IPS DF 4.7 (cell line): ENCODE measurements around the gene KMT5C.

Experiments used
- DNase-seq: peaks from one replicate; pipeline ENCODE4 v3.0.0-alpha.2; 2013; ENCODE audit warnings: low spot score; ENCODE audit errors: extremely low read depth

KMT5C gene

DNA sequence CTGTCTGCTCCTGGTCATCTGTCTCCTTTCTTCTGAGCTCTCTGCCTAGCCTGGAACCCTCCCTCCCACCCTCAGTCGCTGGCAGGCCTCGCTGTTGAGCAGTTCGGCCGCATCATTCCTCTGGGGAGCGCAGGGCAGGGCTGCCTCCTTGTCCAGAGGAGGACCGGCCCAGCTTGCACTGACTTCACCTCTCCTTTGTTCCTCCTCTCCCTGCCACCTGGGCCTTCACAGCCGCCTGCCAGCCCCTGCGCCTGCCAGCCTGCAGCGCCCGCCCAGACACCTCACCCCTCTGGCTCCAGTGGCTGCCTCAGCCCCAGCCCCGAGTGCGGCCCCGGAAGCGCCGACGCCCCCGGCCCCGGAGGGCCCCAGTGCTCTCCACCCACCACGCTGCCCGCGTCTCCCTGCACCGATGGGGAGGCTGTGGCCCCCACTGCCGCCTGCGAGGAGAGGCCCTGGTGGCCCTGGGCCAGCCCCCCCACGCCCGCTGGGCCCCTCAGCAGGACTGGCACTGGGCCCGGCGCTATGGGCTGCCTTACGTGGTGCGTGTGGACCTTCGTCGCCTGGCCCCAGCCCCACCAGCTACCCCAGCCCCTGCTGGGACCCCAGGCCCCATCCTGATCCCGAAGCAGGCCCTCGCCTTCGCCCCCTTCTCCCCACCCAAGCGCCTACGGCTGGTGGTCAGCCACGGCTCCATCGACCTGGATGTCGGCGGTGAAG lies 7.2 kb downstream of the KMT5C start:
- DNase-seq = no peak

GRCh38 chr19:55347442-55348009 lies 7.8 kb downstream of the KMT5C start:
- DNase-seq = no peak

DNA sequence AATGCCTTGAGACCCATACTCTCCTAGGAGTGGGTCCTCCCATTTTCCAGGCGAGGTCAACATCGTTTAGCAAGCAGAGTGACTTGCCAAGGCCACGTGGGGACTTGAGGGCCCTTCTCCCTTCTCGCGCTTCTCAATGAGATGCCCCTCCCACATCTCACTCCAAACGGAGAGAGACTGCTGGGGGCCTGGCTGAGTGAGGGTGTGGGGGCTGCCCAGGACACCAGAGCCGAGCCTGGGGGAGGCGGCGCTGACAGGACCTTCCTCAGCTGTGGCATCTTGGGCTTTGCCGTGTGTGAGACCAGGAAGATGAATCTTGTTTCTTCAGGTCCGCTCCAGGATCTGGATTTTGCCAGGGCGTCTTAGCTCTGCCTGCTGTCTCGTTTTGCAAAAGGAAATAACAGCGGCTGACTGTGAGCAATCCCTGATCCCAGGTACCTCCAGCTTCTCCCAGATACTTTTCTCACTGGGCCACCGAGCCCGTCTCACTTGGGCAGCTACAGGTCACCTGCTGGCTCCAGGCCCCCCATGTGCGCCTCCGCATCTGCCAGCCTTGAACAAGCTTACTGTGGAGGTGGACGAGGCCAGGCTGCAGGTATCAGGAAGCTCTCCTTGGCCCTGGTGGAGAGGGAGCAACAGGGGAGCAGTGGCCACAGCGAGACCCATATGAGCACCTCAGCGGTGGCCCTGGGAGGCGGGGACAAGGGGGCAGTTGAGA lies 8.8 kb downstream of the KMT5C start:
- DNase-seq = no peak

GRCh38 chr19:55350620-55351315 lies 11.1 kb downstream of the KMT5C start:
- no peak for DNase-seq

DNA sequence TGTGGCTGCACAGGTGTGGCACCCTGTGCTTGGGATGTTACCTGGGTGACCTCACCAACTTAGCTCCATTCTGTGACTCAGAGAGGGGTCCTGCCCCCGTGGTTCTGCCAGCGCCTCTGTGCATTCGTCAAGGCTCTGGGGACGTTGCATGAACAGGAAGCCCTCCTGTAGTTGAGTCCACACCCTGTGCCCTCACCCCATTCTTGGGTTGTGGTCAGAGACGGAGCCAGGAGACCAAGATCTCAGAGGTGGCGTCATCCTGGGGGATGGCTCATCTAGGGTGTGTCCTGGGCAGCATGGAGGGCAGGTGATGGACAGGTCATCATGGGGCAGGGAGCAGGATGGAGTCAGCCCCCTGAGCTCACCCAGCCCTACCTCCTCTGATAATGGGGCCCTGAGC lies 12.4 kb downstream of the KMT5C start:
- no peak for DNase-seq

GRCh38 chr19:55352549-55353145 lies 13.0 kb downstream of the KMT5C start:
- DNase-seq = no peak

DNA sequence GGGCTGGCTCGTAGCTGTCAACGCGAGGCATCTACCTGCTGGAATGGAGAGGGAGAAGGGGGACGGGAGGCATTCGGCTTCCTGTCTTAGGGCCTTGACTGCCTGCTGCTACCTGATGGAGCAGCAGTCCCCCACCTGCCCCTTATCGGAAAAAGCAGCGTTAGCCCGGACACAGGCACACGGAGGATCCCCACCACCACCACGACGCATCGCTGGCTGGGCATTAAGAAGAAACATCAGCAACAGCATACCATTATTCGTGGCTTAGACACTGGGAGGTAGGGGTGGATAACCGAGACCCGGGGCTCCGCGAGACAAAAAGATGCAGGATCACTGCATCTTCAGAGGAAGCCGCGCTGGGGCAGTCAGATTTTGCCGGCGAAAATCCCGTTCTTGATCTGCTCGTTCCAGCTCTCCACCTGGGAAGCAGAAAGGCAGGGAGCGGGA lies 13.7 kb downstream of the KMT5C start:
- no peak for DNase-seq

- DNase-seq = no peak
These were observed 14.4 kb downstream of the KMT5C start for GRCh38 chr19:55353803-55354697.

DNA sequence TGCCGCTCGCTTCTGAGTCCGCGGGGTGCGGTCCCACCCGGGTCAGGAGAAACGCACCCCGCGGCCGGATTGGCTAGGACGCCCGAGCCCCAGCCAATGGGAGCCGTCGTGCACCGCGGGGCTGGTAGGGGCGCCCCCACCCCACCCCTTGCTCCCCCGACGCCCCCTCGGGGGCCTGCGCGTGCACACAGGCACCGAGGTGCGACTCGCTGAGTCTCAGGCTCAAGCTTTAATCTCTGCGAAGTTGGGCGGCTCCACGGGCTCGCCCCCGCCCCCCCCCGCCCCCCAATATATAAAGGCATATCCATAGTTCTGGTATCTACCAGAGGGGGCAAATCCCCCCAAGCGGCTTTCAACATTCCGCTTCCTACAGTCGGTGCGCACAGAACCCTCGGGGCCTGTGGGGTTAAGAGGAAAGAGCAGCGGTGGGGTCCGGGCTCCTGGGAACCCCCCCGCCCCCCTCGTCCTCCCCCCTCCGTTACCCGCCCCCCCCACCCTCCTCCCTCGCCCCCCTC lies 15.1 kb downstream of the KMT5C start, which contains the start of gene COX6B2:
Gene COX6B2 (minus strand): TSS at position 22 of the 515 bp plus-strand sequence. CDS start 198 bp downstream, outside the sequence.
- no peak for DNase-seq

DNA sequence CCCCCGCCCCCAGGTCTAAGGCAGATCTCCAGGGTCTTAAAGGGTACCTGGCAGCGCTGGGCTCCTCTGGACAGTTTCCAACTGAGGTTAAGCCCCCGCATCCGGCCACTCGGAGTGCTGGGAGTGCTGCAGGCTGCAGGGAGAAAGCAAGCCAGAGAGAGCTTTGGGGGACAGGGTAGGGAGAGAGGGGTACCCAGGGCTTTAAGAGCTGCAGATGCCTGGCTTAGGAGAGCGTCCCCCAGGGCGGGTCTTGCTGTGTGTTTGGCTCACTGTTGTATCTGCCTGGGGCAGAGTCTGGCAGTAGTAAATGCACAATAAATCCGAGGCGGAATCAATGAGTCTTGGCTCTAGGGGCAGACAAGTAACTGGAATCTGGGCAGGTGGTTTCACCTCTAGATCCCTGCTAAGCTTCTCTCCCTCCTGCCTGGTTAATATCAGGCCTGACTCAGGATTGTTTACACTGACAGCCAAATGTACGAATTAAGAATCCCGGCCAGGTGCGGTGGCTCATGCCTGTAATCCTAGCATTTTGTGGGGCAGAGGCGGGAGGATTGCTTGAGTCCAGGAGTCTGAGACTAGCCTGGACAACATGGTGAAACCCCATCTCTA lies 15.6 kb downstream of the KMT5C start:
- DNase-seq = no peak

GRCh38 chr19:55358493-55358892 lies 18.8 kb downstream of the KMT5C start:
- DNase-seq = no peak

- no peak for DNase-seq
These were observed 19.6 kb downstream of the KMT5C start for GRCh38 chr19:55358943-55359908.

GRCh38 chr19:55360902-55361301 lies 21.2 kb downstream of the KMT5C start:
- DNase-seq = no peak

DNA sequence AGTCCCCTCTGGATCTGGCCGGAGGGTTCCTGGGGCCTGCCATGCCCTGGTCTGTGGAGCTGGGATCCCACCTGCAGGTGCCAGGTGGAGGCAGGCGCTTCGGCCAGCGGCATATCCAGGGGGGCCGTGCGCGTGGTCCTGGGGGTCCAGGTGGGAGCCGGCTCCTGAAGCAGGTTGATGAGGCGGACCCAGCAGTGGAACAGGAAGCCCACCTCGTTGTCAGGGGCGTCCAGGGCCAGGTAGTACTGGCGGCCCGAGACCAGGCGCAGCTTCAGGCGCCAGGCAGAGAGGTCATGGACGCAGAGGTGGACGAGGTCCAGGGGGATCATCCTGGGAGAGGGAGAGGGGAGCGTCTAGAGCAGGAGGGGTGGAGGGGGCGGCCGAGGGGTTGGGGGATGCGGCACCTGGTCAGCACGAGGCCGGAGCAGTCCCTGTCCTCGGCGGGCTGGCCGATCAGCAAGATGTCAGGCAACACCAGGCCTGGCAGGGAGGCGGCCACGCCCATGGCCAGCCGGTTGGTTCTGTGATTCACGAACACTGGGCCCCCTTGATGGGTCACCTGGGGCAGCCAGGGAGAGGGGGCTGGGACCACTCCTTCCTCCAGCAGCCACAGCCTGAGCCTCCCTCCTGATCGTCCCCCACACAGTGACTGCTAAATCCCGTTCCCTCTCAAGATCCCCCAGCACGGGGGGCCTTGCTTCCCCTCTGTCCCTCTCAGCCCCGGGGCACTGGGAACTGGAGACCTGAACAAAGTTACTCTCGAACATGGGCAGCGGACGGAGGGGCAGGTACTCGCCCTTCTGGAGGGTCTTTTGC lies 22.7 kb downstream of the KMT5C start:
- no peak for DNase-seq

DNA sequence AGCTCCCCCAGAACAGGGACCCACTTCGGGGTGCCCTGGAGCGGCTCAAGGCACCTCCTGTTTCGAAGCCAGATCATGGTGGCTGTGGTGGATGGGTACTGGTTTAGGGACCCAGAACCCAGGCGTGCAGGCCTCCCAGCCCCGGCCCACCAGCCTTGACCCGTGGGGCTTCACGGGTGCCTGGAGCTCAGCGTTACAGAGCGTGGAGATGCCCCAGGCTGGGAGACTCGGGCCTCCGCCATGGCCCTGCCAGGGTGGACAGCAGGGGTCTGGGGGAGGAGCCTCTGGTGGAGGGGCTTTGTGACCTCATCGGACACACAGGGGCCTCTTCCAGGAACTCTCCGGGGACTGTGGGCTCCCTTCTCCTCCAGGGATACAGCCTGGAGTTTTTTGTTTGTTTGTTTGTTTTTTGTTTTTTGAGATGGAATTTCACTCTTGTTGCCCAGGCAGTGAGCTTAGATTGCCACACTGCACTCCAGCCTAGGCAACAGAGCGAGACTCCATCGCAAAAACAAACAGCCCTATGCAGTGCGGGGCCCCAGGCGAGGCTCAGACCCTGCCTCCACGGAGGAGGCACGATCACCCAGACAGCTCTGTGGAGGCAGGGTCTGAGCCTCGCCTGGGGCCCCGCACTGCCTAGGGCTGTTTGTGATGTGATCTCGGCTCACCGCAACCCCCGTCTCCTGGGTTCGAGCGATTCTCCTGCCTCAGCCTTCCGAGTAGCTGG lies 23.5 kb downstream of the KMT5C start, which contains the start of gene GARIN5B:
Gene GARIN5B (minus strand): TSS at position 271 of the 727 bp plus-strand sequence. CDS start 194 bp downstream, at position 77.
- no peak for DNase-seq

DNA sequence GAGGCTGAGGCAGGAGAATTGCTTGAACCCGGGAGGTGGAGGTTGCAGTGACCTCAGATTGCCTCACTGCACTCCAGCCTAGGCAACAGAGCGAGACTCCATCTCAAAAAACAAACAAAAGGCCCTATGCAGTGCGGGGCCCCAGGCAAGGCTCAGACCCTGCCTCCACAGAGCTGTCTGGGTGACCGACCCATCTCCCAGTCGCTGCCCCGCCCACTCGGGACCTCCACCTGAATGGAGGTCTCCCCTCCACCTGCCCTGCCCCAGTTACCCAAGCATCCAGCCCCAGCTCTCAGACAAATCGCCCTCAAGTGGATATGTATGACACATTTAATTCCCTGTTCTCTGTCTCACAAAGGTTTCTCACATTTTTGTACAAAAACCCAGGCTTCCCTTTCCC lies 25.6 kb downstream of the KMT5C start:
- DNase-seq = no peak

DNA sequence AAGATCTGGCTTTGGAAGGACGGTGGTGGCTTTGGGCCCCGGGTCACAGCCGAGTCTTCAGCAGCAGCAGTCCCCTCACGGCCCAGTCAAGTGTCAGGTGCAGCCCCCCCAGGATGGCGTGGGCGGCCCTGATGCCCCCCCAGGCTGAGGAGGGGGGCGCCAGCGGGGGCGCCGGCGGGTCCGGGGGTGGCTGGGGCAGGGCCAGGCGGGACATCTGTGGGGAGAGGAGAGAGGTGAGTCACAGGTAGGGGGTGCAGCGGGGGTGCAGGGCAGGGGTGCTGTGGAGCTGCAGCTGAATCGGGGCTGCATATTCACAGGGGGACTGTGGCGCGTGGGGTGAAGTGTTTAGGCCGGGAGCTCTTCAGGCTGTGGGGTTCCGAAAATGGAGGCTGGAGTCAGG lies 26.3 kb downstream of the KMT5C start:
- no peak for DNase-seq
